ENCODE results near the gene CPM.

DNA sequence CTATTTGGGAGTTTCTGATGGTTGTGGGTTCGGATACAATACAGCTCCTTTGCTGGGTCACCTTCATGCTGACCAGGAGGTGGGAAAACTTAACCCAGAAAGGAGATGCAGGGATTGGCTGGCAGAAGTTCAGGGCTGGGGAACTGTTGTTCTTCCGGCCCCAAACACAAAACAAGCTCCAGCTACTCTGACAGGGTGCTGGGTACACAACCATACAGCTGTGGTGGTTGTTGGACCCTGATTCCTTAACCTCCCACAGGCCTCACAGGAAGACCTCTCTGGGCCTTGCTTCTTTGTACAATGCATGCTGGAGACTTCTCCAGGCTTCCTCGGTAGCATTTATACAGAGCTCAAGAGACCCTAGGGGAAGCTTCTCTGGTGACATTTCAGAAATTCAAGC, 47.6 kb downstream of the CPM start:
- TF ChIP-seq CHD4 (IDR thresholded peaks at IDR 0.05) (no peak), SUZ12 (IDR thresholded peaks at IDR 0.05; ENCODE audit: unreplicated experiment) (no peak), TCF7 (IDR thresholded peaks at IDR 0.05; ENCODE audit: borderline replicate concordance) (no peak), EP300 (IDR thresholded peaks at IDR 0.05; ENCODE audit: borderline replicate concordance in 1 of 2, control insufficient read depth in 1 of 2, low read depth in 2 of 2, low read length in 2 of 2) (no peak)
- TF ChIP-seq, protein P1, sequence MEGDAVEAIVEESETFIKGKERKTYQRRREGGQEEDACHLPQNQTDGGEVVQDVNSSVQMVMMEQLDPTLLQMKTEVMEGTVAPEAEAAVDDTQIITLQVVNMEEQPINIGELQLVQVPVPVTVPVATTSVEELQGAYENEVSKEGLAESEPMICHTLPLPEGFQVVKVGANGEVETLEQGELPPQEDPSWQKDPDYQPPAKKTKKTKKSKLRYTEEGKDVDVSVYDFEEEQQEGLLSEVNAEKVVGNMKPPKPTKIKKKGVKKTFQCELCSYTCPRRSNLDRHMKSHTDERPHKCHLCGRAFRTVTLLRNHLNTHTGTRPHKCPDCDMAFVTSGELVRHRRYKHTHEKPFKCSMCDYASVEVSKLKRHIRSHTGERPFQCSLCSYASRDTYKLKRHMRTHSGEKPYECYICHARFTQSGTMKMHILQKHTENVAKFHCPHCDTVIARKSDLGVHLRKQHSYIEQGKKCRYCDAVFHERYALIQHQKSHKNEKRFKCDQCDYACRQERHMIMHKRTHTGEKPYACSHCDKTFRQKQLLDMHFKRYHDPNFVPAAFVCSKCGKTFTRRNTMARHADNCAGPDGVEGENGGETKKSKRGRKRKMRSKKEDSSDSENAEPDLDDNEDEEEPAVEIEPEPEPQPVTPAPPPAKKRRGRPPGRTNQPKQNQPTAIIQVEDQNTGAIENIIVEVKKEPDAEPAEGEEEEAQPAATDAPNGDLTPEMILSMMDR (IDR thresholded peaks at IDR 0.05 in 2 of 3, conservative IDR thresholded peaks at IDR 0.05 in 1 of 3; ENCODE audit: control insufficient read depth in 2 of 3, extremely low read depth in 1 of 3, insufficient read depth in 1 of 3, low read depth in 3 of 3, low read length in 3 of 3), result no peak

Data from GM12878 (cell line).